ENCODE measurements around the gene RAB4A. TPM values are rescaled to one million over a fixed set of nuclear protein-coding genes. Genes with fewer than 3 reads are reported as not detected.

The RAB4A gene
- total RNA-seq, 1 donor from 2014 or later: 47.1 TPM

DNA sequence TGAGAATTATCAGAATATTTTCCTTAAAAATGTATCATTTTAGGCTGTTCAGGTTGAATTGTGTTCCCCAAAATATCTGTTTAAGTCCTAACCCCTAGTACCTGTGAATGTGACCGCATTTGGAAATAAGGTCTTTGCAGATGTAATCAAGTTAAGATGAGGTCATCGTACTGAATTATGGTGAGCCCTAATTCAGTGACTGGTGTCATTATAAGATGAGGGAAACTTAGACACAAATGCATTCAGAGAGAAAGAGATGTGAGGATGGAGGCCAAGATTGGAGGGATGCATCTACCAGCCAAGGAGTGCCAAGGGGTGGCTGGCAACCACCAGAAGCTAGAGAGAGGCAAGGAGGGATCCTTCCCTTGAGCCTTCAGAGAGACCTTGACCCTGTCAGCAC is 4.1 kb downstream of the RAB4A start:
- DNase-seq: no peak
- no peak overlapping the region for H3K27ac ChIP-seq
- intact Hi-C loops (cut with DNase I): no loop called here
- H3K27me3 ChIP-seq: no peaks in the 10 kb centered on the region
- no peaks in the 10 kb centered on the region for H3K9me3 ChIP-seq
- ATAC-seq: no peak
- peaks cover 31% of the 10 kb centered on the region for H3K4me1 ChIP-seq
- no peaks in the 10 kb centered on the region for H3K36me3 ChIP-seq
- H3K4me3 ChIP-seq: no peak overlapping the region
- TF ChIP-seq, protein P1, sequence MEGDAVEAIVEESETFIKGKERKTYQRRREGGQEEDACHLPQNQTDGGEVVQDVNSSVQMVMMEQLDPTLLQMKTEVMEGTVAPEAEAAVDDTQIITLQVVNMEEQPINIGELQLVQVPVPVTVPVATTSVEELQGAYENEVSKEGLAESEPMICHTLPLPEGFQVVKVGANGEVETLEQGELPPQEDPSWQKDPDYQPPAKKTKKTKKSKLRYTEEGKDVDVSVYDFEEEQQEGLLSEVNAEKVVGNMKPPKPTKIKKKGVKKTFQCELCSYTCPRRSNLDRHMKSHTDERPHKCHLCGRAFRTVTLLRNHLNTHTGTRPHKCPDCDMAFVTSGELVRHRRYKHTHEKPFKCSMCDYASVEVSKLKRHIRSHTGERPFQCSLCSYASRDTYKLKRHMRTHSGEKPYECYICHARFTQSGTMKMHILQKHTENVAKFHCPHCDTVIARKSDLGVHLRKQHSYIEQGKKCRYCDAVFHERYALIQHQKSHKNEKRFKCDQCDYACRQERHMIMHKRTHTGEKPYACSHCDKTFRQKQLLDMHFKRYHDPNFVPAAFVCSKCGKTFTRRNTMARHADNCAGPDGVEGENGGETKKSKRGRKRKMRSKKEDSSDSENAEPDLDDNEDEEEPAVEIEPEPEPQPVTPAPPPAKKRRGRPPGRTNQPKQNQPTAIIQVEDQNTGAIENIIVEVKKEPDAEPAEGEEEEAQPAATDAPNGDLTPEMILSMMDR (IDR thresholded peaks at IDR 0.05): no peak

DNA sequence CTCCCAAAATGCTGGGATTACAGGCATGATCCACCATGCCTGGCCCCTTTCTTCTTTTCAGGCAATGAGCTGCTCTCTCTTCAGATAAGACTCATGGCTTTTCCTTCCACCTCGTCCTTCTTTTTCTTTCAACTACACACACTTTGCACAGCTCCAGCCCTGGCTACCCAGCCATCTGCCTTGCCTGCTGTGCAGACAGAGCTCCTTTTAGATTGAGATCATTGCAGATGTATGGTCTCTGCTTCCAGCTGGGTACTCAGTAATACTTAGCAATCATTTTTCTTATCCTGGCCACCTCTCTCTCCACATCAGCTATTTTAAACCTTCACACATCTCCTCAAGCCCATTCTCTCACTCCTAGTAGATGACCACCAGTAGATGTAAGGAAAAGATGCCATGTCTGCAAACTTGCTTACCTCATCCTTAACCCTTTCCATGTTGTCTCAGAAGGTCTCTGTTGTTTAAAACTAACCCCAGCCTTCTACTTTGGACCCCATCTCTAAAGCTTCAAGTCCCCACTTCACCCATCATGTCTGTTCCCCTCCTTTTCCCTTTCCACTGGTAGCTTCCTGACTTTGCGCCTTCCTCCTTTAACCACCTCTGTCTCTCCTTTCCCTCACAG is 7.3 kb downstream of the RAB4A start:
- H3K4me1 ChIP-seq: peaks cover 17% of the 10 kb centered on the region
- H3K27me3 ChIP-seq: no peaks in the 10 kb centered on the region
- no peaks in the 10 kb centered on the region for H3K9me3 ChIP-seq
- intact Hi-C loops (cut with DNase I): no loop called here
- no peaks in the 10 kb centered on the region for H3K36me3 ChIP-seq
- H3K27ac ChIP-seq: no peak overlapping the region
- no peak overlapping the region for H3K4me3 ChIP-seq
- DNase-seq: no peak
- ATAC-seq: no peak
- TF ChIP-seq, protein P1 (IDR thresholded peaks at IDR 0.05): no peak

DNA sequence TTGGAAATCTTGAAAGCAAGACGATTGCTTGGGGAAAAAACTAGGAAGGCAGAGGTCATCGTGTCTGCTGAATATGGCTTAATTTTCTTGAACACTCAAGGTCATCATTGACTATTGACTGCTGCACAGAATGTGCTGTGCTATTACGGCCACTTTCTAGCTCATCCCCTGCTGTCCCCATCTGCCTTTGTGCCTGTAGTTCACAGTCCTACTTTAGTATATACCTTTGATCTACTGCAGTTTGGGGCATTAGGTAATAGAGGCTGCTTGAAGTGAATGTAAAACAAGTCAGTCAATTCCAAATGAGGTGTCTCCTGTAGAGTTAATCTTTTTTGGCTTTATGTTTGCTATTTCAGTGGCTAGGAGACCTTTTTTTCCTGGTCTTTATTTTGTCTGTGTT is 8.3 kb downstream of the RAB4A start:
- H3K9me3 ChIP-seq: no peaks in the 10 kb centered on the region
- no peaks in the 10 kb centered on the region for H3K36me3 ChIP-seq
- peaks cover 7% of the 10 kb centered on the region for H3K4me1 ChIP-seq
- H3K27ac ChIP-seq: no peak overlapping the region
- TF ChIP-seq, protein P1 (IDR thresholded peaks at IDR 0.05): no peak
- no peak for DNase-seq
- no peaks in the 10 kb centered on the region for H3K27me3 ChIP-seq
- intact Hi-C loops (cut with DNase I): no loop called here
- ATAC-seq: peak; percentile 25
- no peak overlapping the region for H3K4me3 ChIP-seq

DNA sequence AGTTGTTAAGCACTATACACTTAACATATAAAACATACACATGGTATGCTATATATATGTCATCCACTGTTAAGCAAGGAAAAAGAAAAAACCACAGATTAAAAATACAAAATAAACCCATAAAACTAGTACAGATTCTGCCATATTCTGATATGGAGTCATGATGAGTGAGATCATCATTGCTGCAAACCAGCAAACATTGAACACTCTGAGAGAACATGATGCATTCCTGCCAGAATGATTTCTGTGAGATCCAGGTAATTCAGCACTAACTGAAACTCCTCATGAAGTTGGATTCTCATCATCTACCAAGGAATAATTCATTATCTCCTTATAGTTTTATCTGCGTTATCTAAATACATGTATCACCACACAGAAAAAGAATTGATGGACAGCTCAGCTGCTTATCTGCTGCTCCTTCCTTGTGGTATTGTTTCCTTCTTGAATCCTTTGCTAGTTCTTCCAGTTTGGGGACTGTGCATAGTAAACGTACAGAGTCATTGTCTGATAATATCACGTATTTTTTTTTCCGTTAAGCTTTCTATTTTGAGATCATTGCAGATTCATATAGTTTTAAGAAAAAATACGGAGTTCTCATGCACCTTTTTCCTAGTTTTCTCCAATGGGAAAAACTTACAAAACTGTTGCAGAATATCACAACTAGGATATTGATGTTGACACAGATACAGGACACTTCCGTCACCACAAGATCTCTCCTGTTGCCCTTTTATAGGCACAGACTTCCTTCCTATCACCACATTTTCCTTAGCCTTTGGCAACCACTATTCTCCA is 9.3 kb downstream of the RAB4A start:
- Histone ChIP-seq H3K27ac (no peak overlapping the region), H3K27me3 (no peaks in the 10 kb centered on the region), H3K4me1 (peaks cover 4% of the 10 kb centered on the region), H3K36me3 (no peaks in the 10 kb centered on the region), H3K4me3 (no peak overlapping the region), H3K9me3 (no peaks in the 10 kb centered on the region)
- TF ChIP-seq, protein P1 (IDR thresholded peaks at IDR 0.05): no peak
- DNase-seq (no peak), ATAC-seq (no peak)
- intact Hi-C loops (cut with DNase I): no loop called here

DNA sequence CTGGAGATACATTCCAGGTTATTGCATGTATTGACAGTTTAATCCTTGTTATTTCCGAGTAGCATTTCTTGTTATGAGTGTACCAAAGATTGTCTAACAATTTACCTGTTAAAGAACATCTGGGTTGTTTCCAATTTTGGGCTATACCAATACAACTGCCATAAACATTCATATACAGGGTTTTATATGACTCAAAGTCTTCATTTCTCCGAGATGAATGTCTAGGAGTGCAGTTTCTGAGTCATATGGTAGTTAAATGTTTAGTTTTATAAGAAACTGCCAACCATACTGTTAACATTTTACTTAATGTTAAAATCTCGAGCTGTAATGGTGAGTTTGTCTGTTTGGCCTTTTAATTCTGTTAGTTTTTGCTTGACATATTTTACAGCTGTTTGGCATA is 10.0 kb downstream of the RAB4A start:
- H3K36me3 ChIP-seq: no peaks in the 10 kb centered on the region
- H3K27me3 ChIP-seq: no peaks in the 10 kb centered on the region
- no peaks in the 10 kb centered on the region for H3K9me3 ChIP-seq
- H3K27ac ChIP-seq: no peak overlapping the region
- ATAC-seq (no peak), DNase-seq (no peak)
- peaks cover 4% of the 10 kb centered on the region for H3K4me1 ChIP-seq
- intact Hi-C loops (cut with DNase I): no loop called here
- TF ChIP-seq, protein P1 (IDR thresholded peaks at IDR 0.05): no peak
- H3K4me3 ChIP-seq: no peak overlapping the region

All from upper lobe of right lung (tissue), 1 donor.